ENCODE results near the gene NINJ1. TPM values are rescaled to one million over a fixed set of nuclear protein-coding genes. Genes with fewer than 3 reads are reported as not detected.

NINJ1 gene
- total and polyA plus RNA-seq, 2 of the 13 experiments (the other 11 are each of a cell fraction or from before 2014, with no cell fraction given): 81.2 to 92.1 TPM

DNA sequence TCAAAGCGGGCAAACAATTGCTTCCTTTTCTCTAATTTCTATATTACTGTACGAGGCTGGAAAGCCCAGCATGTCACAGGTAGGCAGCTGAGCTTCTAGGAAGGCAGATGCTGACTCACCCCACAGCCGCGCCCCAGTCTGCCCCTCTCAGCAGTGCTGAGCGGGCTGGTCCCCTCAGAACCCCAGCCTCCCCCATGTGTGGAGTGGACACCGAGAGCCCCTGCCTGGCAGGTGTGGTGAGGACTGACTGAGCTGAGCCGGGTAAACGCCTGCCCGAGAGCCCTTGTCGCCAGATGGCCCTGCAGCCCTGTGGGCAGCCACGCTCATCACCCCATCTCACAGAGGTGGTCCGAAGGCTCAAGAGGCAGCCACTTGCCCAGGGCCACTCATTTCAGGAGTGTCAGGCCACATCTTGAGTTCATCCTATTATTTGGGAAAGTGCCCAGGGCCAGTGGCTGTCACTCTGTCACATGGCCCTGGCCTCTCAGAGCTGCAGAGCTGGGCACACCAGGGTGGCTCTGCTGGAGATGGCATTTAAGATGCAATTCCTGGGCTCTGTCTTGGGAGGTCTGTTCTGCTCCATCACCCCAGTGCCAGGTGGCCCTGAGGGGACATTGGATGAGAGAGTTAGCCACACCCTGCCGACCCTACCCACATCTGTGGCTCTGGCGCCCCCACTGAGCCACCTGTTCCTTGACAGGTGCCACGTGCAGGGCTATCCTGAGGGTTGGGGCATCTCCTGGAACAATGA, 25.6 kb downstream of the NINJ1 start (continued):
- TF ChIP-seq ARID4A (CRISPR knock-in tag; IDR thresholded peaks at IDR 0.05; ENCODE audit: borderline replicate concordance): 0 out of 2 replicates have a peak, but pooled peaks have one; percentile 4
- no peak for TF ChIP-seq PRDM10 (CRISPR knock-in tag; IDR thresholded peaks at IDR 0.05; ENCODE audit: low read depth)

- POLR2A ChIA-PET: interaction anchor here (2.7 kb wide), 1 partner anchor 26 kb away, joined by 12 read pairs; the partner anchor contains the start of gene NINJ1
- Histone ChIP-seq H3K79me2 (ENCODE audit: insufficient read depth, low read length) (peaks cover 6% of the 10 kb centered on the region), H3K27ac (ENCODE audit: extremely low read length, insufficient read depth, low read length) (no peak overlapping the region), H3K9me3 (ENCODE audit: low read length) (no peaks in the 10 kb centered on the region), H3K4me2 (ENCODE audit: low read depth, low read length) (no peak overlapping the region), H3K36me3 (replicated peaks in 1 of 2; ENCODE audit: control insufficient read depth in 1 of 2, insufficient read depth in 2 of 2, low read length in 2 of 2) (peaks cover 2 to 8% of the 10 kb centered on the region in 2 experiments; a peak in 3 of 5 replicates), H3K27me3 (ENCODE audit: control insufficient read depth in 1 of 2, insufficient read depth in 2 of 2, low read length in 2 of 2) (no peaks in the 10 kb centered on the region), H2AFZ (ENCODE audit: low read length) (no peak overlapping the region), H3K9ac (ENCODE audit: insufficient read depth, low read depth, low read length) (no peak overlapping the region), H3K4me3 (replicated peaks in 1 of 3; ENCODE audit: insufficient read depth in 1 of 3, low read depth in 2 of 3, low read length in 3 of 3) (no peak overlapping the region), H3K4me1 (ENCODE audit: insufficient read depth, low read length) (peaks cover 37% of the 10 kb centered on the region), H4K20me1 (ENCODE audit: insufficient read depth, low read length) (no peaks in the 10 kb centered on the region)
- WGBS (ENCODE audit: low lambda C conversion rate): 96% methylated on average over 6 of the region's 6 CpGs
- no TSS peak for BruUV-seq (replicated peaks)
- CTCF ChIA-PET (ENCODE audit: low intra/inter-chr PET ratio, low total read pairs): no interaction called here
- intact Hi-C loops (cut with micrococcal nuclease; ENCODE audit: unreplicated experiment): loop anchor here (2.0 to 5.0 kb wide), 3 partner anchors 35 to 105 kb away; no protein-coding TSS in a partner anchor
- in situ Hi-C loops (cut with HindIII; ENCODE audit: extremely low pct_ligation_motif_present, low pct_unique_long_range_greater_than_20kb): no loop called here
- no peak for DNase-seq (ENCODE audit: low spot score)
- ATAC-seq: no peak
- no peak for FAIRE-seq
- TF ChIP-seq NAIF1 (CRISPR knock-in tag; IDR thresholded peaks at IDR 0.05; ENCODE audit: borderline replicate concordance) (no peak), ZNF557 (CRISPR knock-in tag; IDR thresholded peaks at IDR 0.05) (no peak), ZNF713 (CRISPR knock-in tag; IDR thresholded peaks at IDR 0.05) (no peak)
These were observed 26.3 kb downstream of the NINJ1 start for GRCh38 chr9:93107825-93108161.
